GM06990 (cell line): ENCODE data around the gene LIN7B.
"Not testable (repeated sequence)": the region's sequence is repeated elsewhere in the genome, so short reads cannot be mapped to it uniquely, and the experiment has no call there.

Experiments used
- DNase-seq: peaks from one replicate; pipeline ENCODE4 v3.0.0-alpha.2; 2011; ENCODE audit not compliant: insufficient read length; ENCODE audit errors: extremely low read depth
- H3K27me3 ChIP-seq: replicated peaks from 2 replicates; pipeline ENCODE4 v1.6.0; 2011; ENCODE audit warnings: low read length; ENCODE audit not compliant: control insufficient read depth, insufficient read depth
- H3K36me3 ChIP-seq: 2 replicates; pipeline ENCODE4 v1.5.1; 2011; ENCODE audit warnings: low read length; ENCODE audit not compliant: control insufficient read depth, insufficient read depth
- H3K4me3 ChIP-seq: replicated peaks from 2 replicates; pipeline ENCODE4 v1.5.1; 2011; ENCODE audit warnings: low read depth, mild to moderate bottlenecking, control low read depth, low read length
- TF ChIP-seq, protein P1 (sequence below): IDR thresholded peaks from 2 replicates; pipeline ENCODE4 v1.5.1; 2011; ENCODE audit warnings: low read length, control low read depth, mild to moderate bottlenecking, inconsistent platforms; ENCODE audit not compliant: insufficient read depth, poor library complexity, severe bottlenecking

Gene LIN7B

DNA sequence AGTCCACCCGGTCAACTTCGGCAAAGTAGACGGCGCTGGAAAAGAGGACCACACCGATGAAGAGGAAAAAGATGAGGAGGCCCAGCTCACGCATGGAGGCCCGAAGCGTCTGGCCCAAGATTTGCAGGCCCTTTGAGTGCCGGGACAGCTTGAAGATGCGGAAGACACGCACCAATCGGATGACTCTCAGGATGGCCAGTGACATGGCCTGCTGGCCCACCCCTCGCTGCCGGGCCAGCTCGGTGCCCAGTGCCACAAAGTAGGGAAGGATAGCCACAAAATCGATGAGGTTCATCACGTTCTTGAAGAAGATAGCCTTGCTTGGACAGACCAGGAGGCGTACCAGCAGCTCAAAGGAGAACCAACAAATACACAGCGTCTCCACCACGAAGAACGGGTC lies 43.8 kb upstream of the LIN7B start:
- TF ChIP-seq, protein P1, sequence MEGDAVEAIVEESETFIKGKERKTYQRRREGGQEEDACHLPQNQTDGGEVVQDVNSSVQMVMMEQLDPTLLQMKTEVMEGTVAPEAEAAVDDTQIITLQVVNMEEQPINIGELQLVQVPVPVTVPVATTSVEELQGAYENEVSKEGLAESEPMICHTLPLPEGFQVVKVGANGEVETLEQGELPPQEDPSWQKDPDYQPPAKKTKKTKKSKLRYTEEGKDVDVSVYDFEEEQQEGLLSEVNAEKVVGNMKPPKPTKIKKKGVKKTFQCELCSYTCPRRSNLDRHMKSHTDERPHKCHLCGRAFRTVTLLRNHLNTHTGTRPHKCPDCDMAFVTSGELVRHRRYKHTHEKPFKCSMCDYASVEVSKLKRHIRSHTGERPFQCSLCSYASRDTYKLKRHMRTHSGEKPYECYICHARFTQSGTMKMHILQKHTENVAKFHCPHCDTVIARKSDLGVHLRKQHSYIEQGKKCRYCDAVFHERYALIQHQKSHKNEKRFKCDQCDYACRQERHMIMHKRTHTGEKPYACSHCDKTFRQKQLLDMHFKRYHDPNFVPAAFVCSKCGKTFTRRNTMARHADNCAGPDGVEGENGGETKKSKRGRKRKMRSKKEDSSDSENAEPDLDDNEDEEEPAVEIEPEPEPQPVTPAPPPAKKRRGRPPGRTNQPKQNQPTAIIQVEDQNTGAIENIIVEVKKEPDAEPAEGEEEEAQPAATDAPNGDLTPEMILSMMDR, result no peak

DNA sequence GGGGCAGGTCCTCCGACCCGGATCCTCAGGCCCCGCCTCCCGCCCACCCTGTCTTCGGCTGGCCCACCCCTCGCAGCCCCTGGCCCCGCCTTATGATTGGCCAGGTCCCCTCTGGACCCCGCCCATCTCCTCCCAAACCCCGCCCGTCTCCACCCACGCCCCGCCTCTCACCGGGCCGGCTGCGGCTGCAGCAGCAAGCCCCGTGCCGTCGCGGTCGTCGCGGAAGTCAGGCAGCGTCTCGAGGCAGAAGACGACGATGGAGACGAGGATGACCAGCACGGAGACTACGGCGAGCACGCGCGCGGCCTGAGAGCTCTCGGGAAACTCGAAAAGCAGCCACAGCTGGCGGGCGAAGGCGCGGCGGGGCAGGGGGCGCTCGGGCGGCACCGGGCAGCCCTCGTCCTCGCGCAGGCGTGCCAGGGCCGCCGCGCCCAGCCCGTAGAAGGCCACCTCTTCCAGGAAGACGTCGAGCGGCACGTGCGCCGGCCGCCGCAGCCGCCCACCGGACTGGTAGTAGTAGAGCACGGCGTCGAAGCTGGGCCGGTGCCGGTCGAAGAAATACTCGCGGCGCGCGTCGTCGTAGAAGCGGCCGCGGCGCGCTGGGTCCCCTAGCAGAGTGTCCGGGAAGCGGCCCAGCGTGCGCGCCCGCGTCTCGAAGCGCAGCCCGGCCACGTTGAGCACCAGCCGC lies 42.2 kb upstream of the LIN7B start:
- TF ChIP-seq, protein P1, result no peak
- H3K27me3 ChIP-seq, result no peaks in the 10 kb centered on the region
- H3K4me3 ChIP-seq, result no peak overlapping the region
- no peaks in the 10 kb centered on the region for H3K36me3 ChIP-seq
- no peak for DNase-seq

More for the DNA sequence above, 43.8 kb upstream of the LIN7B start:
- H3K36me3 ChIP-seq, result no peaks in the 10 kb centered on the region
- no peak overlapping the region for H3K4me3 ChIP-seq
- no peaks in the 10 kb centered on the region; the same call in 1 of the 2 replicates for H3K27me3 ChIP-seq
- no peak for DNase-seq

DNA sequence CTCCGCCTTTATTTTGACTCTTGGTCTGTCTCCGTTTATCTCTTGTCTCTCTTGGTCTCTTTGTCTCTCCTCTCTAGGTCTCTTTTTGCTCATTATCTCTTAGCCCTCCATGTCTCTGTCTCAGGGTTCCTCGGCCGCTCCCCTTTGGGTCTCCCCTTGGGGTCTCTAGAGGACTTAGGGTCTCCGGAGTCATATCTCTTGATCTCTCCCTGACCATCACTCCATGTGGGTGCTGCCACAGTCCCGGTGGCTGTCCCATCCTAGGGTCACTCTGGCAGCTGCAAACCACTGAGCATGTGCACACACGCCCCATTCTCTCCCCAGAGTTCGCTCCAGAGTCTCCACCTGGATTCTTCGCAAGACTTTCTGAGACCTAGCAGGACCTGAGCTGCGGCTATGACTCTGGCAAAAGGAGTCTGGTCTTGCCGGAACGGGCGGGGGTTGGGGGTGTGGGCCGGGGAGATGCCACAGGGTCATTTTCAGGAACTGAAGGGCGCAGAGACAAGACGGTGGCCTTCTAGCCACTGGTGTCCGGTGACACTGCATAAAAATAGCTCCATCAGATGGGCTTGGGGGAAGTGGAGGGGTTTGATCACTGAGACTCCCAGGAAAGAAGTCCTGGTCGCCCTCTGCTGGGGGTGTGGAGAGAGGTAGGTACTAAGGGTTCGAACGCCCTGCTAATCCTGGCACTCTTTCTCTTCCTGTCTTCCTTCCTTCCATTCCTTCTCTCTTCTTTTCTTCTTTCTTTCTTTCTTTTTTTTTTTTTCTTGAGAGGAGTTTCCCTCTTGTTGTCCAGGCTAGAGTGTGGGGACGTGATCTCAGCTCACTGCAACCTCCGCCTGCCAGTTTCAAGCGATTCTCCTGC lies 40.4 kb upstream of the LIN7B start:
- TF ChIP-seq, protein P1, result peak; percentile 46
- DNase-seq, result no peak
- H3K4me3 ChIP-seq, result no peak overlapping the region
- H3K27me3 ChIP-seq, result no peaks in the 10 kb centered on the region
- H3K36me3 ChIP-seq, result no peaks in the 10 kb centered on the region

DNA sequence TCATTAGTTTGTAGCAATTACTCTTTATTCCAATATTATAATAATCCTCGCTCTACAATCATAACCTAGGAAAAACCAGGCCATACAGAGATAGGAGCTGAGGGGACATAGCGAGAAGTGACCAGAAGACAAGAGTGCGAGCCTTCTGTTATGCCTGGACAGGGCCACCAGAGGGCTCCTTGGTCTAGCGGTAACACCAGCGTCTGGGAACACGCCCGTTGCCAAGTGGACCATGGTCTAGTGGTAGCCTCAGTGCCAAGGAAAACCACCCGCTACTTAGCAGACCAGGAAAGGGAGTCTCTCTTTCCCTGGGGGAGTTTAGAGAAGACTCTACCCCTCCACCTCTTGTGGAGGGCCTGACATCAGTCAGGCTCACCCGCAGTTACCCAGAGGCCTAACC lies 39.3 kb upstream of the LIN7B start:
- not testable (repeated sequence) for H3K27me3 ChIP-seq, H3K4me3 ChIP-seq, H3K36me3 ChIP-seq, DNase-seq
- TF ChIP-seq, protein P1, result peak; percentile 65

DNA sequence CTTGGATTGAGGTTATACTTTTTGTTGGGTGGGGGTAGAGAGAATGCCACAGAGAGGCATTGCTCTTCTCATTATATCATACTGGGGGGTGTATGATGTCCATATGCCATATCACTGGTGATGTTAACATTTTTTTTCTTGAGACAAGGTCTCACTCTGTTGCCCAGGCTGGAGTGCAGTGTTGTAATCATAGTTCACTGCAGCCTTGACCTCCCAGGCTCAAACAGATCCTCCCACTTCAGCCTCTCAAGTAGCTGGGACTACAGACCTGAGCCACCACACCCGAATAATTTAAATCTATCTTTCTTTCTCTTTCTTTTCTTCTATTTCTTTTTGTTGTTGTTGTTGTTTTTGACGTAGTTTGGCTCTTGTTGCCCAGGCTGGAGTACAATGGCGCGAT lies 33.8 kb upstream of the LIN7B start:
- TF ChIP-seq, protein P1, result no peak
- no peak overlapping the region for H3K4me3 ChIP-seq
- DNase-seq, result no peak
- H3K36me3 ChIP-seq, result no peaks in the 10 kb centered on the region
- no peaks in the 10 kb centered on the region for H3K27me3 ChIP-seq
